22Rv1 (cell line): ENCODE measurements around the gene USF3.

Experiments
- ZFX ChIP-seq: fragments of 450-650 bp; IDR thresholded peaks from 2 replicates; pipeline ENCODE4 v1.6.1; 2017; ENCODE audit warnings: antibody characterized with exemption, borderline replicate concordance
- TF ChIP-seq, protein P1 (sequence below): fragments of 450-650 bp; IDR thresholded peaks from 2 replicates; pipeline ENCODE4 v1.5.1; 2017; ENCODE audit warnings: mild to moderate bottlenecking

DNA sequence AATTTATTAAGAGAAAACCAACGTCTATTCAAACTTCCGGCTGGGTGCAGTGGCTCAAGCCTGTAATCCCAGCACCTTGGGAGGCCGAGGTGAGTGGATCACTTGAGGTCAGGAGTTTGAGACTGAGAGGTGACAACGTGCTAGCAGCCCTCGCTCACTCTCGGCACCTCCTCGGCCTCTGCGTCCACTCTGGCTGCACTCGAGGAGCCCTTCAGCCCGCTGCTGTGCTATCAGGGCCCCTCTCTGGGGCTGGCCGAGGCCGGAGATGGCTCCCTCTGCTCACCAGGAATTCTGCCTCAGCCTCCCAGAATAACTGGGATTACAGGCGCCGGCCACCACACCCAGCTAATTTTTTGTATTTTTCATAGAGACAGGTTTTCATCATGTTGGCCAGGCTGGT lies 58.7 kb downstream of the USF3 start:
- TF ChIP-seq, protein P1, sequence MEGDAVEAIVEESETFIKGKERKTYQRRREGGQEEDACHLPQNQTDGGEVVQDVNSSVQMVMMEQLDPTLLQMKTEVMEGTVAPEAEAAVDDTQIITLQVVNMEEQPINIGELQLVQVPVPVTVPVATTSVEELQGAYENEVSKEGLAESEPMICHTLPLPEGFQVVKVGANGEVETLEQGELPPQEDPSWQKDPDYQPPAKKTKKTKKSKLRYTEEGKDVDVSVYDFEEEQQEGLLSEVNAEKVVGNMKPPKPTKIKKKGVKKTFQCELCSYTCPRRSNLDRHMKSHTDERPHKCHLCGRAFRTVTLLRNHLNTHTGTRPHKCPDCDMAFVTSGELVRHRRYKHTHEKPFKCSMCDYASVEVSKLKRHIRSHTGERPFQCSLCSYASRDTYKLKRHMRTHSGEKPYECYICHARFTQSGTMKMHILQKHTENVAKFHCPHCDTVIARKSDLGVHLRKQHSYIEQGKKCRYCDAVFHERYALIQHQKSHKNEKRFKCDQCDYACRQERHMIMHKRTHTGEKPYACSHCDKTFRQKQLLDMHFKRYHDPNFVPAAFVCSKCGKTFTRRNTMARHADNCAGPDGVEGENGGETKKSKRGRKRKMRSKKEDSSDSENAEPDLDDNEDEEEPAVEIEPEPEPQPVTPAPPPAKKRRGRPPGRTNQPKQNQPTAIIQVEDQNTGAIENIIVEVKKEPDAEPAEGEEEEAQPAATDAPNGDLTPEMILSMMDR, result no peak
- TF ChIP-seq ZFX, result no peak
